Neural cell (in vitro differentiated cells): ENCODE results near the gene FUT8.

Experiments used
- EP300 ChIP-seq: fragments of 450-650 bp; conservative IDR thresholded peaks from 2 replicates; pipeline ENCODE4 v1.6.1; 2014; ENCODE audit warnings: antibody characterized with exemption, mild to moderate bottlenecking, moderate library complexity; ENCODE audit not compliant: poor library complexity, severe bottlenecking
- EZH2 ChIP-seq: fragments of 200-600, 300-800 bp; shearing (Covaris generic), sonication (generic); IDR thresholded peaks from 2 replicates; pipeline ENCODE4 v1.6.1; 2014; ENCODE audit warnings: antibody characterized with exemption, low read length, borderline replicate concordance, mild to moderate bottlenecking; ENCODE audit not compliant: insufficient read depth, poor library complexity, severe bottlenecking
- POLR2AphosphoS5 ChIP-seq: IDR thresholded peaks from 2 replicates; pipeline ENCODE4 v1.6.1; 2012
- RAD21 ChIP-seq: fragments of 450-650 bp; conservative IDR thresholded peaks from 2 replicates; pipeline ENCODE4 v1.6.1; 2014; ENCODE audit warnings: antibody characterized with exemption, mild to moderate bottlenecking, moderate library complexity
- SMC3 ChIP-seq: fragments of 450-650 bp; conservative IDR thresholded peaks from 2 replicates; pipeline ENCODE4 v1.6.1; 2014; ENCODE audit warnings: antibody characterized with exemption, mild to moderate bottlenecking, moderate library complexity; ENCODE audit not compliant: poor library complexity
- TAF1 ChIP-seq: IDR thresholded peaks from 2 replicates; pipeline ENCODE4 v1.6.1; 2012; ENCODE audit warnings: low read depth
- TF ChIP-seq, protein P1 (sequence below): fragments of 450-650 bp; IDR thresholded peaks from 2 replicates; pipeline ENCODE4 v1.5.1; 2014; ENCODE audit warnings: antibody characterized with exemption, mild to moderate bottlenecking, moderate library complexity; ENCODE audit not compliant: poor library complexity, severe bottlenecking
- TF ChIP-seq, protein P2 (sequence below): IDR thresholded peaks from 2 replicates; pipeline ENCODE4 v1.6.1; 2012; ENCODE audit warnings: borderline replicate concordance

DNA sequence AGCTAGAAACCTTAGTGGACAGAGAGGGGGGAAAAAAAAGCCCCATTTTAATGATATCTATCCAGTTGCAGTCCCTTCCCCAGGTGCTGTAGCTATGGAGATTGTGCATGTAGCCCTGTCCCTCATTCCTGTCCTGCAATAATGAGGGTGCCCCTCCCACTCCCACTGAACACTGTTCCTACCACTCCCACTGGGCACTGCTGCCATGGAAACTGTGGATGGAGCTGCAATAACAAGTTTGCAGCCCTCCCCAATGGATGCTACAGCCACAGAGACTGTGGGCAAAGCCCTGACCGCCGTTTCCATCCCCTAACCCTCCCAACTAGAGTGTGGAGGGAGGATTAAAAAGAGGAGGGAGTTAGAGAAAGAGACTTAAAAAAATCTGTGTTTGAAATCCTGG, 238.3 kb downstream of the FUT8 start:
- TF ChIP-seq, protein P1, sequence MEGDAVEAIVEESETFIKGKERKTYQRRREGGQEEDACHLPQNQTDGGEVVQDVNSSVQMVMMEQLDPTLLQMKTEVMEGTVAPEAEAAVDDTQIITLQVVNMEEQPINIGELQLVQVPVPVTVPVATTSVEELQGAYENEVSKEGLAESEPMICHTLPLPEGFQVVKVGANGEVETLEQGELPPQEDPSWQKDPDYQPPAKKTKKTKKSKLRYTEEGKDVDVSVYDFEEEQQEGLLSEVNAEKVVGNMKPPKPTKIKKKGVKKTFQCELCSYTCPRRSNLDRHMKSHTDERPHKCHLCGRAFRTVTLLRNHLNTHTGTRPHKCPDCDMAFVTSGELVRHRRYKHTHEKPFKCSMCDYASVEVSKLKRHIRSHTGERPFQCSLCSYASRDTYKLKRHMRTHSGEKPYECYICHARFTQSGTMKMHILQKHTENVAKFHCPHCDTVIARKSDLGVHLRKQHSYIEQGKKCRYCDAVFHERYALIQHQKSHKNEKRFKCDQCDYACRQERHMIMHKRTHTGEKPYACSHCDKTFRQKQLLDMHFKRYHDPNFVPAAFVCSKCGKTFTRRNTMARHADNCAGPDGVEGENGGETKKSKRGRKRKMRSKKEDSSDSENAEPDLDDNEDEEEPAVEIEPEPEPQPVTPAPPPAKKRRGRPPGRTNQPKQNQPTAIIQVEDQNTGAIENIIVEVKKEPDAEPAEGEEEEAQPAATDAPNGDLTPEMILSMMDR: no peak
- no peak for TF ChIP-seq EP300
- TF ChIP-seq, protein P2, sequence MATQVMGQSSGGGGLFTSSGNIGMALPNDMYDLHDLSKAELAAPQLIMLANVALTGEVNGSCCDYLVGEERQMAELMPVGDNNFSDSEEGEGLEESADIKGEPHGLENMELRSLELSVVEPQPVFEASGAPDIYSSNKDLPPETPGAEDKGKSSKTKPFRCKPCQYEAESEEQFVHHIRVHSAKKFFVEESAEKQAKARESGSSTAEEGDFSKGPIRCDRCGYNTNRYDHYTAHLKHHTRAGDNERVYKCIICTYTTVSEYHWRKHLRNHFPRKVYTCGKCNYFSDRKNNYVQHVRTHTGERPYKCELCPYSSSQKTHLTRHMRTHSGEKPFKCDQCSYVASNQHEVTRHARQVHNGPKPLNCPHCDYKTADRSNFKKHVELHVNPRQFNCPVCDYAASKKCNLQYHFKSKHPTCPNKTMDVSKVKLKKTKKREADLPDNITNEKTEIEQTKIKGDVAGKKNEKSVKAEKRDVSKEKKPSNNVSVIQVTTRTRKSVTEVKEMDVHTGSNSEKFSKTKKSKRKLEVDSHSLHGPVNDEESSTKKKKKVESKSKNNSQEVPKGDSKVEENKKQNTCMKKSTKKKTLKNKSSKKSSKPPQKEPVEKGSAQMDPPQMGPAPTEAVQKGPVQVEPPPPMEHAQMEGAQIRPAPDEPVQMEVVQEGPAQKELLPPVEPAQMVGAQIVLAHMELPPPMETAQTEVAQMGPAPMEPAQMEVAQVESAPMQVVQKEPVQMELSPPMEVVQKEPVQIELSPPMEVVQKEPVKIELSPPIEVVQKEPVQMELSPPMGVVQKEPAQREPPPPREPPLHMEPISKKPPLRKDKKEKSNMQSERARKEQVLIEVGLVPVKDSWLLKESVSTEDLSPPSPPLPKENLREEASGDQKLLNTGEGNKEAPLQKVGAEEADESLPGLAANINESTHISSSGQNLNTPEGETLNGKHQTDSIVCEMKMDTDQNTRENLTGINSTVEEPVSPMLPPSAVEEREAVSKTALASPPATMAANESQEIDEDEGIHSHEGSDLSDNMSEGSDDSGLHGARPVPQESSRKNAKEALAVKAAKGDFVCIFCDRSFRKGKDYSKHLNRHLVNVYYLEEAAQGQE: no peak
- TF ChIP-seq RAD21: no peak
- TF ChIP-seq POLR2AphosphoS5: no peak
- no peak for TF ChIP-seq EZH2
- no peak for TF ChIP-seq TAF1
- TF ChIP-seq SMC3: no peak
